ENCODE data around the gene AGAP1.

Gene AGAP1

GRCh38 chr2:235956281-235956970 lies 462.6 kb downstream of the AGAP1 start:
- DNase-seq: no peak

GRCh38 chr2:235957251-235957650 lies 463.4 kb downstream of the AGAP1 start:
- no peak for DNase-seq

GRCh38 chr2:235958221-235958930 lies 464.5 kb downstream of the AGAP1 start:
- DNase-seq: no peak

GRCh38 chr2:235958931-235959410 lies 465.1 kb downstream of the AGAP1 start:
- DNase-seq: no peak

- DNase-seq: no peak
Measured at GRCh38 chr2:235960011-235960715, 466.3 kb downstream of the AGAP1 start.

- no peak for DNase-seq
Measured at GRCh38 chr2:235960716-235961640, 467.1 kb downstream of the AGAP1 start.

- no peak for DNase-seq
Measured at GRCh38 chr2:235961711-235962110, 467.9 kb downstream of the AGAP1 start.

GRCh38 chr2:235963853-235964577 lies 470.2 kb downstream of the AGAP1 start:
- DNase-seq: no peak

GRCh38 chr2:235964787-235965390 lies 471.0 kb downstream of the AGAP1 start:
- no peak for DNase-seq

GRCh38 chr2:235966396-235966795 lies 472.6 kb downstream of the AGAP1 start:
- no peak for DNase-seq

GRCh38 chr2:235966932-235967757 lies 473.3 kb downstream of the AGAP1 start:
- no peak for DNase-seq

GRCh38 chr2:235968155-235968554 lies 474.3 kb downstream of the AGAP1 start:
- DNase-seq: no peak

- no peak for DNase-seq
Measured at GRCh38 chr2:235968616-235969324, 474.9 kb downstream of the AGAP1 start.

- no peak for DNase-seq
Measured at GRCh38 chr2:235970204-235971040, 476.6 kb downstream of the AGAP1 start.

GRCh38 chr2:235976516-235976915 lies 482.7 kb downstream of the AGAP1 start:
- no peak for DNase-seq

- DNase-seq: no peak
Measured at GRCh38 chr2:235976956-235977355, 483.1 kb downstream of the AGAP1 start.

- no peak for DNase-seq
Measured at GRCh38 chr2:235977445-235977844, 483.6 kb downstream of the AGAP1 start.

- no peak for DNase-seq
Measured at GRCh38 chr2:235978022-235978421, 484.2 kb downstream of the AGAP1 start.

GRCh38 chr2:235979037-235979436 lies 485.2 kb downstream of the AGAP1 start:
- DNase-seq: no peak
